Suprapubic skin (tissue), 4 donors: ENCODE measurements around the gene POLG.

ENCODE experiments used
- EP300 ChIP-seq: sonication (generic); formaldehyde crosslinking; IDR thresholded peaks from one replicate; pipeline ENCODE4 v1.6.1; 2017; ENCODE audit warnings: antibody characterized with exemption
- POLR2A ChIP-seq, 2 donors: fragments of 450-650 bp; IDR thresholded peaks; one replicate each; pipeline ENCODE4 v1.6.1; 2017; ENCODE audit warnings: antibody characterized with exemption in 2 of 2, mild to moderate bottlenecking in 2 of 2, moderate library complexity in 2 of 2
- POLR2AphosphoS5 ChIP-seq, 3 donors: sonication (generic); formaldehyde crosslinking; IDR thresholded peaks; one replicate each; pipeline ENCODE4 v1.6.1; 2017; ENCODE audit warnings: antibody characterized with exemption in 3 of 3
- TF ChIP-seq, protein P1 (sequence below), 2 donors: fragments of 200-600 bp in 1 of 2; fragments of 450-650 bp in 1 of 2; sonication (generic) in 1 of 2; IDR thresholded peaks; one replicate each; pipeline ENCODE4 v1.5.1; 2016 to 2019; ENCODE audit warnings: antibody characterized with exemption in 2 of 2, mild to moderate bottlenecking in 1 of 2, moderate library complexity in 1 of 2

DNA sequence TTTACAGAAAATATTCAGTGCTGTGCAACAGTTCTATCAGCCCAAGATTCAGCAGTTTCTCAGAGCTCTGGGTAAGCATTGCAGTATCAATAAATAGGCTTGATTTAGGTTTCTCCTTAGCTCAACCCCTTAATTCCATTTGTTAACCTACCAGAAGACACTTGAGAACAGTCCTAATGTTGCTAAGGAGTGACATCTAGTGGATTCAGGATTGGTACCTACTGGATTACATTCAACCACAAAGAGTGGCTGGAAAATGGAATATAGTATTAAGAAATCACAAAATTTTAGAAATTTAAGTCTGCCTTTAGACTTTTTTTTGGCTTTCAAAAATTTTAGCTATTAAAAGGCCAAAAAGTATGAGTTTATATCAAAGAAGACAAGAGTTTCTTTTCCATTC is 34.7 kb downstream of the POLG start:
- TF ChIP-seq, protein P1, sequence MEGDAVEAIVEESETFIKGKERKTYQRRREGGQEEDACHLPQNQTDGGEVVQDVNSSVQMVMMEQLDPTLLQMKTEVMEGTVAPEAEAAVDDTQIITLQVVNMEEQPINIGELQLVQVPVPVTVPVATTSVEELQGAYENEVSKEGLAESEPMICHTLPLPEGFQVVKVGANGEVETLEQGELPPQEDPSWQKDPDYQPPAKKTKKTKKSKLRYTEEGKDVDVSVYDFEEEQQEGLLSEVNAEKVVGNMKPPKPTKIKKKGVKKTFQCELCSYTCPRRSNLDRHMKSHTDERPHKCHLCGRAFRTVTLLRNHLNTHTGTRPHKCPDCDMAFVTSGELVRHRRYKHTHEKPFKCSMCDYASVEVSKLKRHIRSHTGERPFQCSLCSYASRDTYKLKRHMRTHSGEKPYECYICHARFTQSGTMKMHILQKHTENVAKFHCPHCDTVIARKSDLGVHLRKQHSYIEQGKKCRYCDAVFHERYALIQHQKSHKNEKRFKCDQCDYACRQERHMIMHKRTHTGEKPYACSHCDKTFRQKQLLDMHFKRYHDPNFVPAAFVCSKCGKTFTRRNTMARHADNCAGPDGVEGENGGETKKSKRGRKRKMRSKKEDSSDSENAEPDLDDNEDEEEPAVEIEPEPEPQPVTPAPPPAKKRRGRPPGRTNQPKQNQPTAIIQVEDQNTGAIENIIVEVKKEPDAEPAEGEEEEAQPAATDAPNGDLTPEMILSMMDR (IDR thresholded peaks at IDR 0.05), result no peak
- no peak for TF ChIP-seq POLR2A (IDR thresholded peaks at IDR 0.05)
- TF ChIP-seq POLR2AphosphoS5 (IDR thresholded peaks at IDR 0.05), result no peak
- no peak for TF ChIP-seq EP300
